WTC11 (cell line): Measurements from ENCODE around the gene AADACL4. TPM values are rescaled to one million over a fixed set of nuclear protein-coding genes. Genes with fewer than 3 reads are reported as not detected.

Experiments
- ATAC-seq: fragments of 200-7000 bp; cut with Tn5 transposase; 2 replicates; pipeline ENCODE4 v1.10.0; 2021; ENCODE audit warnings: mild to moderate bottlenecking, moderate library complexity
- CTCF ChIA-PET: fragments of 300-600 bp; sonication (Branson Sonifier 250); formaldehyde crosslinking; loops from one replicate; lab custom pipeline; 2021; ENCODE audit warnings: antibody characterized with exemption; lab: Charles Lee
- POLR2A ChIA-PET: fragments of 350-600 bp; sonication (Branson Sonifier 250); formaldehyde crosslinking; loops from one replicate; lab custom pipeline; 2021; ENCODE audit warnings: antibody characterized with exemption; lab: Charles Lee
- DNase-seq: peaks from one replicate; pipeline ENCODE4 v3.0.0; 2021; ENCODE audit warnings: low spot score
- H3K27ac Mint-ChIP-seq: 2 replicates; pipeline ENCODE4 v1.8.0; 2021; ENCODE audit warnings: mixed read lengths
- H3K27me3 Mint-ChIP-seq: 2 replicates; pipeline ENCODE4 v1.8.0; 2021; ENCODE audit warnings: low read depth, mild to moderate bottlenecking, moderate library complexity, mixed read lengths
- H3K36me3 Mint-ChIP-seq: 2 replicates; pipeline ENCODE4 v1.8.0; 2021; ENCODE audit warnings: mixed read lengths
- H3K4me1 Mint-ChIP-seq: 2 replicates; pipeline ENCODE4 v1.8.0; 2022; ENCODE audit warnings: mixed read lengths
- H3K4me3 Mint-ChIP-seq: 2 replicates; pipeline ENCODE4 v1.8.0; 2021; ENCODE audit warnings: mild to moderate bottlenecking, moderate library complexity, mixed read lengths
- H3K9me3 Mint-ChIP-seq: 2 replicates; pipeline ENCODE4 v1.8.0; 2021; ENCODE audit warnings: mixed read lengths
- ATF2 ChIP-seq: sonication (generic); formaldehyde crosslinking; IDR thresholded peaks from 2 replicates; pipeline ENCODE4 v1.8.1; 2022; ENCODE audit warnings: low read depth, missing genetic modification reagents, borderline replicate concordance
- E2F4 ChIP-seq: sonication (generic); formaldehyde crosslinking; IDR thresholded peaks from 2 replicates; pipeline ENCODE4 v1.8.1; 2022; ENCODE audit warnings: low read depth, mild to moderate bottlenecking, moderate library complexity, missing genetic modification reagents, borderline replicate concordance
- E2F5 ChIP-seq: sonication (generic); formaldehyde crosslinking; IDR thresholded peaks from 2 replicates; pipeline ENCODE4 v1.8.1; 2022; ENCODE audit warnings: mild to moderate bottlenecking, moderate library complexity, missing genetic modification reagents
- ERG ChIP-seq: fragments of 250-450 bp; sonication (Bioruptor Pico); IDR thresholded peaks from 2 replicates; pipeline ENCODE4 v1.8.0; 2021; ENCODE audit warnings: mild to moderate bottlenecking
- FOXK1 ChIP-seq: sonication (generic); formaldehyde crosslinking; IDR thresholded peaks from 2 replicates; pipeline ENCODE4 v1.8.0; 2022; ENCODE audit warnings: mild to moderate bottlenecking, moderate library complexity, missing genetic modification reagents
- HMGA2 ChIP-seq: fragments of 250-450 bp; sonication (Bioruptor Pico); IDR thresholded peaks from 2 replicates; pipeline ENCODE4 v1.4.0; 2021; ENCODE audit warnings: mild to moderate bottlenecking, moderate library complexity
- IRF2 ChIP-seq: sonication (generic); formaldehyde crosslinking; IDR thresholded peaks from 2 replicates; pipeline ENCODE4 v1.8.0; 2022; ENCODE audit warnings: low read depth, missing genetic modification reagents, borderline replicate concordance
- JUN ChIP-seq: sonication (generic); formaldehyde crosslinking; IDR thresholded peaks from 2 replicates; pipeline ENCODE4 v1.8.0; 2023; ENCODE audit warnings: mild to moderate bottlenecking, missing genetic modification reagents
- NR1H2 ChIP-seq: sonication (generic); formaldehyde crosslinking; IDR thresholded peaks from 2 replicates; pipeline ENCODE4 v1.9.0; 2021; ENCODE audit warnings: mild to moderate bottlenecking, moderate library complexity, missing genetic modification reagents
- NR2C2 ChIP-seq: sonication (generic); formaldehyde crosslinking; IDR thresholded peaks from 2 replicates; pipeline ENCODE4 v1.8.0; 2022; ENCODE audit warnings: mild to moderate bottlenecking, missing genetic modification reagents
- OVOL2 ChIP-seq: fragments of 250-450 bp; sonication (Bioruptor Pico); IDR thresholded peaks from 2 replicates; pipeline ENCODE4 v1.9.0; 2021; ENCODE audit warnings: mild to moderate bottlenecking, borderline replicate concordance
- PRDM15 ChIP-seq: sonication (generic); formaldehyde crosslinking; IDR thresholded peaks from 2 replicates; pipeline ENCODE4 v1.8.0; 2022; ENCODE audit warnings: missing genetic modification reagents
- RELA ChIP-seq: sonication (generic); formaldehyde crosslinking; IDR thresholded peaks from 2 replicates; pipeline ENCODE4 v1.8.1; 2022; ENCODE audit warnings: missing genetic modification reagents, mild to moderate bottlenecking, borderline replicate concordance
- RORB ChIP-seq: fragments of 250-450 bp; sonication (Bioruptor Pico); IDR thresholded peaks from 2 replicates; pipeline ENCODE4 v1.9.0; 2021; ENCODE audit warnings: mild to moderate bottlenecking
- SMAD3 ChIP-seq: sonication (generic); formaldehyde crosslinking; IDR thresholded peaks from 2 replicates; pipeline ENCODE4 v1.8.0; 2022; ENCODE audit warnings: missing genetic modification reagents, mild to moderate bottlenecking, borderline replicate concordance
- TEAD4 ChIP-seq: sonication (generic); formaldehyde crosslinking; IDR thresholded peaks from 2 replicates; pipeline ENCODE4 v1.8.0; 2022; ENCODE audit warnings: mild to moderate bottlenecking, missing genetic modification reagents
- TP53 ChIP-seq: sonication (generic); formaldehyde crosslinking; IDR thresholded peaks from 2 replicates; pipeline ENCODE4 v1.8.1; 2023; ENCODE audit warnings: mild to moderate bottlenecking, missing genetic modification reagents
- USF2 ChIP-seq: sonication (generic); formaldehyde crosslinking; IDR thresholded peaks from 2 replicates; pipeline ENCODE4 v1.8.1; 2023; ENCODE audit warnings: mild to moderate bottlenecking, missing genetic modification reagents, moderate library complexity
- ZMAT4 ChIP-seq: fragments of 250-450 bp; sonication (Bioruptor Pico); IDR thresholded peaks from 2 replicates; pipeline ENCODE4 v1.9.0; 2021; ENCODE audit warnings: mild to moderate bottlenecking
- ZNF263 ChIP-seq: sonication (generic); formaldehyde crosslinking; IDR thresholded peaks from 2 replicates; pipeline ENCODE4 v1.8.1; 2022; ENCODE audit warnings: low read depth, mild to moderate bottlenecking, moderate library complexity, missing genetic modification reagents
- total RNA-seq: library from RNA; stranded (reverse); gene quantifications from 3 replicates; pipeline ENCODE4 v1.2.3, GENCODE V29; 2021
- TF ChIP-seq, protein P1 (sequence below): sonication (generic); formaldehyde crosslinking; conservative IDR thresholded peaks from 2 replicates; pipeline ENCODE4 v1.8.1; 2022; ENCODE audit warnings: mild to moderate bottlenecking, missing genetic modification reagents
- TF ChIP-seq, protein P2 (sequence below): sonication (generic); formaldehyde crosslinking; IDR thresholded peaks from 2 replicates; pipeline ENCODE4 v1.8.1; 2023; ENCODE audit warnings: mild to moderate bottlenecking, missing genetic modification reagents

The AADACL4 gene
- total RNA-seq, 1 experiment from 2014 or later: 0.11 TPM

- POLR2A ChIA-PET: interaction anchor here (0.7 kb wide), 1 partner anchor 174 kb away, joined by 9 read pairs; no protein-coding TSS in a partner anchor
- no peaks in the 10 kb centered on the region for H3K4me1 Mint-ChIP-seq
- peaks cover 11% of the 10 kb centered on the region for H3K27me3 Mint-ChIP-seq
- DNase-seq: no peak
- H3K9me3 Mint-ChIP-seq: peaks cover 19% of the 10 kb centered on the region
- CTCF ChIA-PET: no interaction called here
- no peak for TF ChIP-seq NR1H2 (CRISPR knock-in tag)
- TF ChIP-seq TEAD4 (CRISPR knock-in tag): no peak
- no peak for TF ChIP-seq USF2 (CRISPR knock-in tag)
- no peak for TF ChIP-seq JUN
- no peak for TF ChIP-seq ATF2 (CRISPR knock-in tag)
- TF ChIP-seq ZNF263 (CRISPR knock-in tag): no peak
- TF ChIP-seq ERG (CRISPR knock-in tag): no peak
- TF ChIP-seq, protein P1, sequence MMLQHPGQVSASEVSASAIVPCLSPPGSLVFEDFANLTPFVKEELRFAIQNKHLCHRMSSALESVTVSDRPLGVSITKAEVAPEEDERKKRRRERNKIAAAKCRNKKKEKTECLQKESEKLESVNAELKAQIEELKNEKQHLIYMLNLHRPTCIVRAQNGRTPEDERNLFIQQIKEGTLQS: no peak
- no peak for TF ChIP-seq TP53 (CRISPR knock-in tag)
- TF ChIP-seq PRDM15 (CRISPR knock-in tag): no peak
- TF ChIP-seq RORB (CRISPR knock-in tag): no peak
- no peak for TF ChIP-seq HMGA2 (CRISPR knock-in tag)
- no peak for TF ChIP-seq ZMAT4 (CRISPR knock-in tag)
- no peak for TF ChIP-seq OVOL2 (CRISPR knock-in tag)
- TF ChIP-seq E2F4: no peak
- TF ChIP-seq SMAD3: no peak
- H3K27ac Mint-ChIP-seq: no peak overlapping the region
- ATAC-seq: no peak
- H3K36me3 Mint-ChIP-seq: no peaks in the 10 kb centered on the region; the same call in 1 of the 2 replicates
- no peak overlapping the region for H3K4me3 Mint-ChIP-seq
Measured at GRCh38 chr1:12678820-12679219, 34.9 kb downstream of the AADACL4 start.

GRCh38 chr1:12690156-12690555 lies 46.3 kb downstream of the AADACL4 start:
- H3K27me3 Mint-ChIP-seq: 0 out of 2 replicates have a peak, but pooled peaks cover under 1% of the 10 kb centered on the region
- H3K4me3 Mint-ChIP-seq: no peak overlapping the region
- ChIA-PET POLR2A (no interaction called here), CTCF (no interaction called here)
- TF ChIP-seq E2F5 (CRISPR knock-in tag) (no peak), ERG (CRISPR knock-in tag) (no peak), NR2C2 (CRISPR knock-in tag) (no peak), RELA (CRISPR knock-in tag) (no peak), HMGA2 (CRISPR knock-in tag) (no peak), ZNF263 (CRISPR knock-in tag) (no peak), FOXK1 (CRISPR knock-in tag) (no peak), IRF2 (CRISPR knock-in tag) (no peak)
- TF ChIP-seq, protein P2, sequence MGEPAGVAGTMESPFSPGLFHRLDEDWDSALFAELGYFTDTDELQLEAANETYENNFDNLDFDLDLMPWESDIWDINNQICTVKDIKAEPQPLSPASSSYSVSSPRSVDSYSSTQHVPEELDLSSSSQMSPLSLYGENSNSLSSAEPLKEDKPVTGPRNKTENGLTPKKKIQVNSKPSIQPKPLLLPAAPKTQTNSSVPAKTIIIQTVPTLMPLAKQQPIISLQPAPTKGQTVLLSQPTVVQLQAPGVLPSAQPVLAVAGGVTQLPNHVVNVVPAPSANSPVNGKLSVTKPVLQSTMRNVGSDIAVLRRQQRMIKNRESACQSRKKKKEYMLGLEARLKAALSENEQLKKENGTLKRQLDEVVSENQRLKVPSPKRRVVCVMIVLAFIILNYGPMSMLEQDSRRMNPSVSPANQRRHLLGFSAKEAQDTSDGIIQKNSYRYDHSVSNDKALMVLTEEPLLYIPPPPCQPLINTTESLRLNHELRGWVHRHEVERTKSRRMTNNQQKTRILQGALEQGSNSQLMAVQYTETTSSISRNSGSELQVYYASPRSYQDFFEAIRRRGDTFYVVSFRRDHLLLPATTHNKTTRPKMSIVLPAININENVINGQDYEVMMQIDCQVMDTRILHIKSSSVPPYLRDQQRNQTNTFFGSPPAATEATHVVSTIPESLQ: no peak
- no peak overlapping the region for H3K27ac Mint-ChIP-seq
- H3K4me1 Mint-ChIP-seq: 0 out of 2 replicates have a peak, but pooled peaks cover 4% of the 10 kb centered on the region
- DNase-seq (no peak), ATAC-seq (no peak)
- no peaks in the 10 kb centered on the region for H3K36me3 Mint-ChIP-seq
- H3K9me3 Mint-ChIP-seq: no peaks in the 10 kb centered on the region
